T follicular helper cell (primary cell): Measurements from ENCODE around the gene TMEM14C.
"Not testable (repeated sequence)": the region's sequence is repeated elsewhere in the genome, so short reads cannot be mapped to it uniquely, and the experiment has no call there.

Source experiments
- DNase-seq: peaks from one replicate; pipeline ENCODE4 v3.0.0-alpha.2; 2020; ENCODE audit warnings: low read depth

TMEM14C gene

GRCh38 chr6:10720960-10721849, 1.7 kb upstream of the TMEM14C start:
- not testable (repeated sequence) for DNase-seq

- DNase-seq, result no peak
These were observed 860 bp upstream of the TMEM14C start for GRCh38 chr6:10721850-10722569.

- DNase-seq, result no peak
These were observed 375 bp upstream of the TMEM14C start for GRCh38 chr6:10722570-10722819.

- DNase-seq, result no peak
These were observed 654 bp downstream of the TMEM14C start for GRCh38 chr6:10723567-10723881.

- DNase-seq, result no peak
These were observed 2.2 kb downstream of the TMEM14C start for GRCh38 chr6:10725044-10725443.

- no peak for DNase-seq
These were observed 2.8 kb downstream of the TMEM14C start for GRCh38 chr6:10725716-10726115.

GRCh38 chr6:10730254-10730653, 7.4 kb downstream of the TMEM14C start:
- DNase-seq, result no peak

GRCh38 chr6:10733151-10733715, 10.4 kb downstream of the TMEM14C start:
- no peak for DNase-seq

- DNase-seq, result no peak
These were observed 11.0 kb downstream of the TMEM14C start for GRCh38 chr6:10733863-10734262.

GRCh38 chr6:10736731-10737130, 13.9 kb downstream of the TMEM14C start:
- no peak for DNase-seq

GRCh38 chr6:10740061-10740460, 17.2 kb downstream of the TMEM14C start:
- DNase-seq, result no peak

GRCh38 chr6:10741643-10742042, 18.8 kb downstream of the TMEM14C start:
- not testable (repeated sequence) for DNase-seq

- no peak for DNase-seq
These were observed 19.4 kb downstream of the TMEM14C start for GRCh38 chr6:10742251-10742650.

GRCh38 chr6:10743515-10743914, 20.6 kb downstream of the TMEM14C start:
- no peak for DNase-seq

GRCh38 chr6:10745116-10745515, 22.2 kb downstream of the TMEM14C start:
- no peak for DNase-seq

GRCh38 chr6:10746915-10747250, 24.0 kb downstream of the TMEM14C start:
- DNase-seq, result no peak

GRCh38 chr6:10747251-10747972, 24.5 kb downstream of the TMEM14C start, which contains the start of gene TMEM14B:
Gene TMEM14B (plus strand): TSS chr6:10747805. CDS start chr6:10749246, 1,441 bp downstream.
- DNase-seq, result peak; percentile 99

- no peak for DNase-seq
These were observed 26.9 kb downstream of the TMEM14C start for GRCh38 chr6:10749734-10750133.

- not testable (repeated sequence) for DNase-seq
These were observed 27.7 kb downstream of the TMEM14C start for GRCh38 chr6:10750568-10750967.

GRCh38 chr6:10751757-10752156, 28.9 kb downstream of the TMEM14C start:
- not testable (repeated sequence) for DNase-seq

- no peak for DNase-seq
These were observed 33.2 kb downstream of the TMEM14C start for GRCh38 chr6:10756085-10756484.

GRCh38 chr6:10759312-10759839, 36.5 kb downstream of the TMEM14C start:
- DNase-seq, result no peak
